ENCODE results near the gene CD44.

CD44 gene

GRCh38 chr11:35281169-35281688, 142.3 kb downstream of the CD44 start:
- H3K4me3 ChIP-seq (ENCODE audit: low read depth, low read length): no peak overlapping the region
- TF ChIP-seq CTCF (IDR thresholded peaks at IDR 0.05; ENCODE audit: control insufficient read depth, extremely low read depth, insufficient read depth): no peak

More at GRCh38 chr11:35281169-35281688, 142.3 kb downstream of the CD44 start:
- no peak for DNase-seq (ENCODE audit: low read depth)

Measured in LNCaP clone FGC (cell line).